Measurements from ENCODE around the gene EFCAB10. TPM values are rescaled to one million over a fixed set of nuclear protein-coding genes. Genes with fewer than 3 reads are reported as not detected.
A peak's percentile ranks its signal among the peaks of the same experiment; 100 is the strongest.

EFCAB10 gene
- total RNA-seq, 4 donors from 2014 or later, result 2.6 TPM; not detected in 3

- no peak for TF ChIP-seq CTCF (IDR thresholded peaks at IDR 0.05)
- no peak for TF ChIP-seq POLR2A (IDR thresholded peaks at IDR 0.05)
- peak; percentile 65 to 75 for DNase-seq
- no peaks in the 10 kb centered on the region for H3K4me1 ChIP-seq
- H3K4me3 ChIP-seq, result no peak overlapping the region
- H3K27ac ChIP-seq, result peak overlapping the region in 1 of 2 donors; percentile 27
- no peaks in the 10 kb centered on the region for H3K27me3 ChIP-seq
- intact Hi-C loops (cut with DNase I; ENCODE audit: low total_unique reads), result no loop called here
- H3K36me3 ChIP-seq, result no peaks in the 10 kb centered on the region
- H3K9me3 ChIP-seq, result no peaks in the 10 kb centered on the region
These were observed 40.3 kb upstream of the EFCAB10 start for GRCh38 chr7:105621617-105622016.

DNA sequence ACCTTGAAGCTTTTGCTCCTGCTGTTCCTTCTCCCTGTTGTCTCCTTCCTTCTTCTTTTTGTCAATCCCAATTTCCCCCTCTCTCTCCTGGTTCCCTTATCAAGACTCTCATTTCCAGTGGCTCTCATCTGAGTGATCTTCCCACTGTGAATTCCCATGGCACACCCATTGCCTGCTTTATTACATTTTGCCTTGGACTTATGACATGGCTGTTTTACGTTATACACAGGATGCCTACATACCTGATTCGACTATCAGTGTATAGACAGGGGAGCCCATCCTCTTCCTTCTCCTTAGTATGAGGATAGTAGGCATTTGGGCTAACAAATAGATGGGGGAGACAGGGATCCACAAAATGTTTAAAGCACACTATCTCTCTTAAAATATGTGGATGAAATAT is 39.9 kb upstream of the EFCAB10 start:
- H3K27ac ChIP-seq, result peak overlapping the region in 1 of 2 donors; percentile 22
- H3K4me1 ChIP-seq, result no peaks in the 10 kb centered on the region
- TF ChIP-seq CTCF (IDR thresholded peaks at IDR 0.05) (no peak), POLR2A (IDR thresholded peaks at IDR 0.05) (no peak)
- no peaks in the 10 kb centered on the region for H3K9me3 ChIP-seq
- intact Hi-C loops (cut with DNase I; ENCODE audit: low total_unique reads), result no loop called here
- H3K27me3 ChIP-seq, result no peaks in the 10 kb centered on the region
- H3K4me3 ChIP-seq, result no peak overlapping the region
- H3K36me3 ChIP-seq, result no peaks in the 10 kb centered on the region
- no peak for DNase-seq

- Histone ChIP-seq H3K9me3 (no peaks in the 10 kb centered on the region), H3K36me3 (no peaks in the 10 kb centered on the region), H3K27ac (no peak overlapping the region), H3K27me3 (no peaks in the 10 kb centered on the region), H3K4me3 (no peak overlapping the region), H3K4me1 (no peaks in the 10 kb centered on the region)
- no peak for DNase-seq
- intact Hi-C loops (cut with DNase I; ENCODE audit: low total_unique reads), result no loop called here
- TF ChIP-seq CTCF (IDR thresholded peaks at IDR 0.05) (no peak), POLR2A (IDR thresholded peaks at IDR 0.05) (no peak)
These were observed 38.3 kb upstream of the EFCAB10 start for GRCh38 chr7:105619590-105619989.

- TF ChIP-seq POLR2A (IDR thresholded peaks at IDR 0.05) (no peak), CTCF (IDR thresholded peaks at IDR 0.05) (no peak)
- no peak overlapping the region for H3K4me3 ChIP-seq
- no peaks in the 10 kb centered on the region for H3K36me3 ChIP-seq
These were observed 36.7 kb upstream of the EFCAB10 start for GRCh38 chr7:105618016-105618296.

DNA sequence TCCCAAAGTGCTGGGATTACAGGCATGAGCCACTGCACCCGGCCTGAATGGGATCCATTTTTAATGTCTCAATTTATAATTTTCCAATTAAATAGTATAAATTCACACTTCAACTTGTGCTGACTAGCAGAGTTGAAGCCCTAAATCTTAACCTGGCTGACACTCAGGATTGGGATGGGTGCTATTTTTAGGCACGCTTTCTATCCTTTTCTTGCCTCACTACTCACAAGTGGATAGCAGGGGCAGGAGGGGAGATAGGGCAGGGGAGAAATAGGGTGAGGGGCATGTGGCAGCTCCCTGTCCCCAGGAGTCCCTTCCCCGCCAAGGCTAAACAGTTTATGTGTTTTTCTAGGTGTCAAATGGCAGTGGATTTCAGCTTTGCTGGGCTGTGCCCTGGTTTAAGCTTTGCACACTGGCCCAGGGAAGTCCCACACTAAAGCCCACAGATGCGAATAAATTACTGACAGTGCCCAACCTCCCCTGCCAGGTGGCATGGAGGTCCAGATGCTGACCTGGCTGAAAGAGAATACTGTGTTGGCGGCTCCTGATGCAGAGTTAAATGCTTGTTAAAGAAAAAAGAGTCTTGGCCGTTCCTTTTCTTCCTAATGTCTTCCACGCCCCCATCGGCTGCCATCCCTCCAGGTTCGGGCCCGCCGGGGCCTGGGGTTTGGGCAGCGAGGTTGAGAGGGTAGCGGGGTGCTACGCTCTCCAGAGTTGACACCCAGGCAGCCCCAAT is 36.2 kb upstream of the EFCAB10 start:
- Histone ChIP-seq H3K27me3 (no peaks in the 10 kb centered on the region), H3K4me3 (no peak overlapping the region), H3K27ac (no peak overlapping the region), H3K9me3 (no peaks in the 10 kb centered on the region), H3K36me3 (no peaks in the 10 kb centered on the region), H3K4me1 (no peaks in the 10 kb centered on the region)
- intact Hi-C loops (cut with DNase I; ENCODE audit: low total_unique reads), result no loop called here
- TF ChIP-seq POLR2A (IDR thresholded peaks at IDR 0.05), result no peak
- TF ChIP-seq CTCF (IDR thresholded peaks at IDR 0.05), result no peak
- no peak for DNase-seq

More at GRCh38 chr7:105618016-105618296, 36.7 kb upstream of the EFCAB10 start:
- H3K27me3 ChIP-seq, result no peaks in the 10 kb centered on the region
- no peak for DNase-seq
- intact Hi-C loops (cut with DNase I; ENCODE audit: low total_unique reads), result no loop called here
- H3K4me1 ChIP-seq, result no peaks in the 10 kb centered on the region
- H3K27ac ChIP-seq, result no peak overlapping the region
- H3K9me3 ChIP-seq, result no peaks in the 10 kb centered on the region
